Progenitor cell of endocrine pancreas (in vitro differentiated cells): Measurements from ENCODE around the gene C19orf12. TPM values are rescaled to one million over a fixed set of nuclear protein-coding genes. Genes with fewer than 3 reads are reported as not detected.

Experiments
- DNase-seq: peaks from one replicate; pipeline ENCODE4 v3.0.0; 2021; ENCODE audit warnings: low spot score; ENCODE audit not compliant: unreplicated experiment
- H3K27ac Mint-ChIP-seq: 2 replicates; pipeline ENCODE4 v1.8.0; 2021; ENCODE audit warnings: mild to moderate bottlenecking, moderate library complexity, mixed read lengths
- H3K27me3 Mint-ChIP-seq: 2 replicates; pipeline ENCODE4 v1.8.0; 2021; ENCODE audit warnings: mixed read lengths
- H3K36me3 Mint-ChIP-seq: 2 replicates; pipeline ENCODE4 v1.8.0; 2022; ENCODE audit warnings: mixed read lengths; ENCODE audit not compliant: insufficient read depth
- H3K4me1 Mint-ChIP-seq: 2 replicates; pipeline ENCODE4 v1.8.0; 2021; ENCODE audit warnings: low read depth, mixed read lengths
- H3K4me3 Mint-ChIP-seq: 2 replicates; pipeline ENCODE4 v1.8.0; 2021; ENCODE audit warnings: low read depth, mild to moderate bottlenecking, moderate library complexity, mixed read lengths
- H3K9me3 Mint-ChIP-seq: 2 replicates; pipeline ENCODE4 v1.8.0; 2021; ENCODE audit warnings: low read depth, mixed read lengths
- total RNA-seq: library from RNA; stranded (reverse); gene quantifications from 2 replicates; pipeline ENCODE4 v1.2.1, GENCODE V29; 2021
- TF ChIP-seq, protein P1 (sequence below): fragments of 200-600 bp; sonication (generic); IDR thresholded peaks from one replicate; pipeline ENCODE4 v1.5.0; 2021; ENCODE audit warnings: antibody characterized with exemption, mild to moderate bottlenecking; ENCODE audit not compliant: unreplicated experiment

C19orf12 gene
- total RNA-seq, 1 donor from 2014 or later, result 37.6 TPM

DNA sequence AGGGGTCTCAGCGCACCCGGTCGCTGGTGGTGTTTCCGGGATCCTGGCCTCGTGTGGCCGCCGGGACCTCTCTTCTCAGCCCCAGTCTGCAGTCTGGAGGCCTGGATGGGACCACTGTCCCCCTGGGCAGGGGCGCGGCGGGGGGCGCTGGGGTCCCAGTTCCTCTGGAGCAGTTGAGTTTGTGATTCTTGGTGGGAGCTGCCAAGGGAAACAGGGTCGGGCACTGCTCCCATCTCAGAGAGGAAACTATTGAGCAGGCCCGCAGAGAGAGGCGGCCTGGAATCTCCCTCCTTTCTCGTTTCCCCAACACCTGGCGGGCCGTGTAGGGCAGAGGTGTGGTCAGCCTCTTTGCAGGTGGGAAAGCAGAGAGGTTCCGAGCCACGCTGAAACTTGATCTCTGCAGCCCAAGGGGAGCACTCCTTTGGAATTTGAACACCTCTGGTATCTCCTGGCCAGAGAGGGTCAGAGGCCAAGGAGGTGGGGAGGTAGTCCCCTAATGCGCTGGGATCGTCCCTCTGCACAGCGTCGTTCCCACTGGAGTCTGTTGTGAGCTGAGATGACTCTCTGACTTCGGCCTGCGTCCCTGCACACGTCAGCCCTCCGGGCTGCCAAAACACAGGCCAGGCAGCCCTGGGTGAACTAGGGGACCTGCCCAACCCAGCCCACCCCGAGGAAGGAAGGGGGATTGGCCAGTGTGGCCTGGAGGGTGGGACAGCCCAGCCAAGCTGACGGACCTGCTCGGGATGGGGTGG lies 49.1 kb downstream of the C19orf12 start:
- TF ChIP-seq, protein P1, sequence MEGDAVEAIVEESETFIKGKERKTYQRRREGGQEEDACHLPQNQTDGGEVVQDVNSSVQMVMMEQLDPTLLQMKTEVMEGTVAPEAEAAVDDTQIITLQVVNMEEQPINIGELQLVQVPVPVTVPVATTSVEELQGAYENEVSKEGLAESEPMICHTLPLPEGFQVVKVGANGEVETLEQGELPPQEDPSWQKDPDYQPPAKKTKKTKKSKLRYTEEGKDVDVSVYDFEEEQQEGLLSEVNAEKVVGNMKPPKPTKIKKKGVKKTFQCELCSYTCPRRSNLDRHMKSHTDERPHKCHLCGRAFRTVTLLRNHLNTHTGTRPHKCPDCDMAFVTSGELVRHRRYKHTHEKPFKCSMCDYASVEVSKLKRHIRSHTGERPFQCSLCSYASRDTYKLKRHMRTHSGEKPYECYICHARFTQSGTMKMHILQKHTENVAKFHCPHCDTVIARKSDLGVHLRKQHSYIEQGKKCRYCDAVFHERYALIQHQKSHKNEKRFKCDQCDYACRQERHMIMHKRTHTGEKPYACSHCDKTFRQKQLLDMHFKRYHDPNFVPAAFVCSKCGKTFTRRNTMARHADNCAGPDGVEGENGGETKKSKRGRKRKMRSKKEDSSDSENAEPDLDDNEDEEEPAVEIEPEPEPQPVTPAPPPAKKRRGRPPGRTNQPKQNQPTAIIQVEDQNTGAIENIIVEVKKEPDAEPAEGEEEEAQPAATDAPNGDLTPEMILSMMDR, result no peak
- Mint-ChIP-seq H3K4me3 (peak overlapping the region; percentile 74), H3K4me1 (peaks cover 30% of the 10 kb centered on the region), H3K27me3 (peaks cover 4% of the 10 kb centered on the region), H3K27ac (peak overlapping the region; percentile 82), H3K36me3 (peaks cover 4% of the 10 kb centered on the region), H3K9me3 (no peaks in the 10 kb centered on the region)
- no peak for DNase-seq

DNA sequence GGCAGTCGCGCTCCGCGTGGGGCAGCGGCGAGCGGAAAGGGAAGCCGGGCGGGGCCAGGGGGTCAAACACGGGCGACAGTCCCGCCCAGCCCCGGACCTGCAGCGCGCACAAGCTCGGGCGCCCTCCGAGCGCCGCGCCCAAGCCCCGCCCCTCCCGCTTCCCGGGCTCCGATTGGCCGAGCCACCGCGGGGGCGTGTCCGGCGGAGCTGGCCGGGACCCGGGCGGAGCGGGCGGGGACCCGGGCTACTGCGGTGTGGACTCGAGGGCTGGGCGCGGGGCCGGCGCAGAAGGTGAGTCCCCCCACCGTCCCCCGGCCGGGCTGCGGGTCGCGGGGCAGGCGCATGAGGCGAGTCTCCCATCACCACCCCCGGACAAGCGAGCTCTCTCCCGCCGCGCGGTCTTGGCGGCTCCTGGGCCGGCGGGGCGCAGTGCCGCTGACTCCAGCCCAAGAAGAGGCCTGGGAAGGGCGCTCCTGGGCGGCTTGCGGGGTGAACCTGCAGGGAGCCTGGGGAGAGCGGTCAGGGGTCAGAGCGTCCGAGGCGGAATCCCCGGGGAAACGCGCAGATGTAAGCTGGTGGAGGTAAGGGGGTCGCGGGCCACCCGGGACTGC lies 49.7 kb downstream of the C19orf12 start, which contains the start of gene PLEKHF1:
Gene PLEKHF1, plus strand, starts transcription at position 247 of the 611 bp plus-strand sequence. CDS start 8,379 bp downstream, outside the sequence.
- peak; percentile 92 for DNase-seq
- peak within 1 kb of the TSS; percentile 82 for H3K27ac Mint-ChIP-seq

DNA sequence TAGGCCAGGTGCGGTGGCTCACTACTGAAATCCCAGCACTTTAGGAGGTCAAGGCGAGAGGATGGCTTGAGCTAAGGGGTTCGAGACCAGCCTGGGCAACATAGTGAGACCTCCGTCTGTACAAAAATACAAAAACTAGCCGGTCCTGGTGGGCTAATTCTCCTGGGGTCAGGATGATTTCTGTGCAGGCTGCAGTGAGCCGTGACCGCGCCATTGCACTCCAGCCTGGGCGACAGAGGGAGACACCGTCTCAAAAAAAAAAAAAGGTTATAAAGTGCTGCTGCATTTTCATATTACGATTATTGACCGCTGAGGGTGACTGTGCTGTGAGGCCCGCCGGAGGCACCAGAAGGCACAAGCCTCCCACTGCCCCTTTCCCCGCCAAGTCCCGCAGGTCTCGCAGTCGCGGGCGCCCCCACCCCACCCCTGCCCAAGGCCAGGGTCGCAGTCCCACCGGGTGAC lies 50.3 kb downstream of the C19orf12 start:
- Mint-ChIP-seq H3K36me3 (peaks cover 3% of the 10 kb centered on the region), H3K27ac (no peak overlapping the region), H3K27me3 (peaks cover 4% of the 10 kb centered on the region), H3K4me1 (peaks cover 29% of the 10 kb centered on the region), H3K4me3 (peak overlapping the region; percentile 68), H3K9me3 (no peaks in the 10 kb centered on the region)
- no peak for DNase-seq
- TF ChIP-seq, protein P1, result peak; percentile 25

More for the DNA sequence above, 49.7 kb downstream of the C19orf12 start, which contains the start of gene PLEKHF1:
- peaks cover 29% of the 10 kb centered on the region for H3K4me1 Mint-ChIP-seq
- H3K4me3 Mint-ChIP-seq, result peak within 1 kb of the TSS; percentile 74
- no peaks in the 10 kb centered on the region for H3K9me3 Mint-ChIP-seq
- TF ChIP-seq, protein P1, result no peak
- peaks cover 4% of the 10 kb centered on the region for H3K36me3 Mint-ChIP-seq
- peaks cover 4% of the 10 kb centered on the region for H3K27me3 Mint-ChIP-seq

- TF ChIP-seq, protein P1, result no peak
- DNase-seq, result no peak
- Mint-ChIP-seq H3K27me3 (peaks cover 4% of the 10 kb centered on the region), H3K9me3 (no peaks in the 10 kb centered on the region), H3K4me3 (peak overlapping the region; percentile 68), H3K4me1 (peaks cover 29% of the 10 kb centered on the region), H3K27ac (peak overlapping the region; percentile 60), H3K36me3 (no peaks in the 10 kb centered on the region)
Measured at GRCh38 chr19:29663861-29664752, 51.0 kb downstream of the C19orf12 start.
